Measurements from ENCODE around the gene PNLDC1. TPM values are rescaled to one million over a fixed set of nuclear protein-coding genes. Genes with fewer than 3 reads are reported as not detected.

Gene PNLDC1
- total and polyA plus RNA-seq, 2 experiments from 2014 or later, result not detected

GRCh38 chr6:159854959-159855358, 54.9 kb downstream of the PNLDC1 start:
- Histone ChIP-seq H3F3A (replicated peaks; ENCODE audit: low read depth) (no peaks in the 10 kb centered on the region), H3K4me2 (no peak overlapping the region), H3K27me3 (ENCODE audit: insufficient read depth) (no peaks in the 10 kb centered on the region), H3K9me2 (ENCODE audit: insufficient read depth) (no peaks in the 10 kb centered on the region), H3K27ac (ENCODE audit: low read depth) (no peak overlapping the region), H3K4me3 (no peak overlapping the region), H3K36me3 (ENCODE audit: insufficient read depth) (no peaks in the 10 kb centered on the region), H3K4me1 (ENCODE audit: insufficient read depth) (no peaks in the 10 kb centered on the region), H2AFZ (no peak overlapping the region), H4K20me1 (replicated peaks; ENCODE audit: insufficient read depth) (no peaks in the 10 kb centered on the region), H3K79me2 (replicated peaks; ENCODE audit: insufficient read depth) (no peaks in the 10 kb centered on the region)
- TF ChIP-seq, protein P1, sequence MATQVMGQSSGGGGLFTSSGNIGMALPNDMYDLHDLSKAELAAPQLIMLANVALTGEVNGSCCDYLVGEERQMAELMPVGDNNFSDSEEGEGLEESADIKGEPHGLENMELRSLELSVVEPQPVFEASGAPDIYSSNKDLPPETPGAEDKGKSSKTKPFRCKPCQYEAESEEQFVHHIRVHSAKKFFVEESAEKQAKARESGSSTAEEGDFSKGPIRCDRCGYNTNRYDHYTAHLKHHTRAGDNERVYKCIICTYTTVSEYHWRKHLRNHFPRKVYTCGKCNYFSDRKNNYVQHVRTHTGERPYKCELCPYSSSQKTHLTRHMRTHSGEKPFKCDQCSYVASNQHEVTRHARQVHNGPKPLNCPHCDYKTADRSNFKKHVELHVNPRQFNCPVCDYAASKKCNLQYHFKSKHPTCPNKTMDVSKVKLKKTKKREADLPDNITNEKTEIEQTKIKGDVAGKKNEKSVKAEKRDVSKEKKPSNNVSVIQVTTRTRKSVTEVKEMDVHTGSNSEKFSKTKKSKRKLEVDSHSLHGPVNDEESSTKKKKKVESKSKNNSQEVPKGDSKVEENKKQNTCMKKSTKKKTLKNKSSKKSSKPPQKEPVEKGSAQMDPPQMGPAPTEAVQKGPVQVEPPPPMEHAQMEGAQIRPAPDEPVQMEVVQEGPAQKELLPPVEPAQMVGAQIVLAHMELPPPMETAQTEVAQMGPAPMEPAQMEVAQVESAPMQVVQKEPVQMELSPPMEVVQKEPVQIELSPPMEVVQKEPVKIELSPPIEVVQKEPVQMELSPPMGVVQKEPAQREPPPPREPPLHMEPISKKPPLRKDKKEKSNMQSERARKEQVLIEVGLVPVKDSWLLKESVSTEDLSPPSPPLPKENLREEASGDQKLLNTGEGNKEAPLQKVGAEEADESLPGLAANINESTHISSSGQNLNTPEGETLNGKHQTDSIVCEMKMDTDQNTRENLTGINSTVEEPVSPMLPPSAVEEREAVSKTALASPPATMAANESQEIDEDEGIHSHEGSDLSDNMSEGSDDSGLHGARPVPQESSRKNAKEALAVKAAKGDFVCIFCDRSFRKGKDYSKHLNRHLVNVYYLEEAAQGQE (IDR thresholded peaks at IDR 0.05; ENCODE audit: unreplicated experiment), result no peak
- TF ChIP-seq, protein P2, sequence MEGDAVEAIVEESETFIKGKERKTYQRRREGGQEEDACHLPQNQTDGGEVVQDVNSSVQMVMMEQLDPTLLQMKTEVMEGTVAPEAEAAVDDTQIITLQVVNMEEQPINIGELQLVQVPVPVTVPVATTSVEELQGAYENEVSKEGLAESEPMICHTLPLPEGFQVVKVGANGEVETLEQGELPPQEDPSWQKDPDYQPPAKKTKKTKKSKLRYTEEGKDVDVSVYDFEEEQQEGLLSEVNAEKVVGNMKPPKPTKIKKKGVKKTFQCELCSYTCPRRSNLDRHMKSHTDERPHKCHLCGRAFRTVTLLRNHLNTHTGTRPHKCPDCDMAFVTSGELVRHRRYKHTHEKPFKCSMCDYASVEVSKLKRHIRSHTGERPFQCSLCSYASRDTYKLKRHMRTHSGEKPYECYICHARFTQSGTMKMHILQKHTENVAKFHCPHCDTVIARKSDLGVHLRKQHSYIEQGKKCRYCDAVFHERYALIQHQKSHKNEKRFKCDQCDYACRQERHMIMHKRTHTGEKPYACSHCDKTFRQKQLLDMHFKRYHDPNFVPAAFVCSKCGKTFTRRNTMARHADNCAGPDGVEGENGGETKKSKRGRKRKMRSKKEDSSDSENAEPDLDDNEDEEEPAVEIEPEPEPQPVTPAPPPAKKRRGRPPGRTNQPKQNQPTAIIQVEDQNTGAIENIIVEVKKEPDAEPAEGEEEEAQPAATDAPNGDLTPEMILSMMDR (conservative IDR thresholded peaks at IDR 0.05; ENCODE audit: low read depth in 2 of 2), result no peak
- TF ChIP-seq NANOG (IDR thresholded peaks at IDR 0.05; ENCODE audit: borderline replicate concordance) (no peak), ZNF114 (CRISPR knock-in tag; IDR thresholded peaks at IDR 0.05) (no peak), STAT1 (IDR thresholded peaks at IDR 0.05; ENCODE audit: unreplicated experiment) (no peak), JUNB (IDR thresholded peaks at IDR 0.05; ENCODE audit: unreplicated experiment) (no peak), EZH2phosphoT487 (IDR thresholded peaks at IDR 0.05; ENCODE audit: unreplicated experiment) (no peak), ZNF331 (CRISPR knock-in tag; IDR thresholded peaks at IDR 0.05; ENCODE audit: low read depth) (no peak), CREB1 (CRISPR knock-in tag; IDR thresholded peaks at IDR 0.05; ENCODE audit: low read depth) (no peak), ZNF462 (CRISPR knock-in tag; IDR thresholded peaks at IDR 0.05) (no peak), EZH2 (IDR thresholded peaks at IDR 0.05; ENCODE audit: low read depth, unreplicated experiment) (no peak)
- Mint-ChIP-seq H3K27me3 (ENCODE audit: insufficient read depth, low read depth, poor library complexity) (no peaks in the 10 kb centered on the region), H3K9me3 (peaks cover 4% of the 10 kb centered on the region), H3K4me1 (0 out of 3 replicates have a peak, but pooled peaks cover 2% of the 10 kb centered on the region), H3K27ac (no peak overlapping the region), H3K4me3 (no peak overlapping the region), H3K36me3 (ENCODE audit: low read depth) (peaks cover 4% of the 10 kb centered on the region; the same call in 1 of the 3 replicates)
- no peak for DNase-seq (ENCODE audit: low spot score)
- no peak for ATAC-seq

Measured in GM23338 (cell line).